ENCODE results near the gene LRRC56.

LRRC56 gene

DNA sequence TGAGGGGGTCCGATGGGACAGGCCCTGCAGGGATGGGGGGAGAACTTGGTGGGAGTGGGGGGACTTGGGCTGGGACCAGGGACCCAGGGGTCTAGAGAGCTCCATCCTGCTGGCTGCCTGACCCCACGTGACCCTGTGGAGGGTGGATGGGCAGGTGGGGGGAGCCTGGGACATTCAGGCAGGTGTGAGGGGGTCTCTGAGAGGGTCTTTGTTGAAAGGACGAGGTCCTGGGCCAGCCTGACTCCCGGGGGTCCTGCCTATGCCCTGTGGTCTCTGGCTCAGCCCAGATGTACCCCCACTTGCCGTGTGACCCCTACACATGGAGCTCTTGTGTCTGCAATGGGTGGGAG, 7.5 kb downstream of the LRRC56 start:
- DNase-seq, result no peak

GRCh38 chr11:545171-545570, 7.8 kb downstream of the LRRC56 start:
- DNase-seq, result no peak

GRCh38 chr11:548700-549603, 11.6 kb downstream of the LRRC56 start:
- no peak for DNase-seq

DNA sequence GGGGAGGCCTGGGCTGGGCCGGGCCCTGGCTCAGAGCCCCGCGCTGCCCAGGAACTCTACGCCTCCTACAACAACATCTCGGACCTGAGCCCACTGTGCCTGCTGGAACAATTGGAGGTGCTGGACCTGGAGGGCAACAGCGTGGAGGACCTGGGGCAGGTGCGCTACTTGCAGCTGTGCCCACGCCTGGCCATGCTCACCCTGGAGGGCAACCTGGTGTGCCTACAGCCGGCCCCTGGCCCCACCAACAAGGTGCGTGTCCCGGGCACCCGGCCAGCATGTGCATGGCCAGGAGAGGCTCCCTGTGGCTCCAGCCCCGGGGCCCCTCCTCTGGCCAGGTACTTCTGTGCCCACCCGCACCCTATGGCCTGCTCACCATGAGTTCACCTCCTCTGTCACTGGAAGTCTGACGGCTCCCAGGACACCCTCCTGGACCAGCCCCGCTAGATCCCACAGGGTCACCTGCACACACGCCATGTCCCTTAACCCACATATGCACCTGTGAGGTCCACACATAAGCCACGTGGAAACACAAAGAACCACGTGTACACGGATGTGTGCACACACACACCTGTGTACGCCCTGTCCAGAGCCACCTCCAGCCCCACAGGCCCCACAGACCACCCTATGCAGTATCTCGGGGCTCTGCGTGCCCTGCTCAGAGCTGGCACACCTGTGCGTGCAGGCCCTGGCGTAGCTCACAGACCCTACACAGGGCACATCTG, 12.9 kb downstream of the LRRC56 start:
- DNase-seq, result no peak

DNA sequence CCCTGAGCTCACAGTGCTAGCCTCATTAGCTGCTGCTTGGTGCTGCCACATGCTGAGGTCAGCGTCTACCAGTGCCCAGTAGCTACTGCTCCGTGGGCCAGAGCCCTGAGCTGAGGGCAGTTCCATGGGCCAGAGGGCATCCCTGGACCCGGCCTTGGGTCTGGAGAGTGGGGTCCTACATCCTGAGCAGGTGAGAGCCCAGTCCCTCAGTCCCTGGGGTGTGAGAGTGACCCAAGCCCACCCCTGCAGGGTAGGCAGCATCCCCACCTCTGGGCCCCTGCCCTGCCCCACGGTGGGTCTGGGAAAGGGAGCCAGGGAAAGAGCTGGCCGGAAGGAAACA, 13.4 kb downstream of the LRRC56 start:
- no peak for DNase-seq

- DNase-seq, result no peak
These were observed 13.8 kb downstream of the LRRC56 start for GRCh38 chr11:551131-551530.

- no peak for DNase-seq
These were observed 14.3 kb downstream of the LRRC56 start for GRCh38 chr11:551596-551995.

DNA sequence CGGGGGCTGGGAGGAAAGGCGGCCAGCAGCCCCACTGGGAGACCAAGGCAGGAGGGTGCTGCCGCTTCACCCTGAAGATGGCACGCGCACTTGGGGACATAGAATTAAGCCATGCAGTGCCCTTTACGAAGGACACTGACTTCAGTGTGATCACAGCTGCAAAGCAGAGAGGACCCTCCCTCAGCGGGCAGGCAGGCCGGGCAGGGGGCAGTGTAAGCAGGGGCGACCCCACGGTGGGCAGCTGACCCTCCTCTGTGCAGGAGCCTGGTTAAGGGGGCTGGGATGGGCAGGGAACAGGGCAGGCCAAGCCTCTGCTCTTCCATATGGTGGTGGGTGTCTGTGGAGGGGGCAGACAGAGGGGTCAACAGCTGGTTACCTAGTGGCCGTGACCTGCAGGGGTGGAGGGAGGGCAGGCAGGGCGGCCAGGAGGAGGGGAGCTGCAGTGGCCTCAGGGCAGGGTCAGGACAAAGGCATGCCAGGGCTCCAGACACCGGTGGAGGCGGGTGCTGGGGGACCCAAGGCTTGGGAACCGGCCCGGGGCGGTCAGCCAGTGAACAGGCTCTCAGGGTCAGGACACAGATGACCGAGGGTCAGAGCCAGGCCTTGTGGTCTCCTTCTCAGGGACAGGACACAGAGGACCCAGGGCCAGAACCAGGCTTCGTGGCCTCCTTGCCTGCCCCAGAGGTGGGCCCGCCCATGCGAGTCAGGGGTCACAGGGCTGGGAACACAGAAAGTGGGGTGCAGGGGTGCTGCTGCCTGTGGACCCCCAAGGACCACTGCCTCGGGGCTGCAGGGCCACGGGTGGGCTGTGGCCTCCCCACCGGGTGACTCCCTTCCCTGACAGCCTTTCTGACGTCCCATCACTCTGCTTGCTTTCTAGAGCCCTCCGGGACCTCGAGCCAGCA, 16.0 kb downstream of the LRRC56 start:
- DNase-seq, result no peak

DNA sequence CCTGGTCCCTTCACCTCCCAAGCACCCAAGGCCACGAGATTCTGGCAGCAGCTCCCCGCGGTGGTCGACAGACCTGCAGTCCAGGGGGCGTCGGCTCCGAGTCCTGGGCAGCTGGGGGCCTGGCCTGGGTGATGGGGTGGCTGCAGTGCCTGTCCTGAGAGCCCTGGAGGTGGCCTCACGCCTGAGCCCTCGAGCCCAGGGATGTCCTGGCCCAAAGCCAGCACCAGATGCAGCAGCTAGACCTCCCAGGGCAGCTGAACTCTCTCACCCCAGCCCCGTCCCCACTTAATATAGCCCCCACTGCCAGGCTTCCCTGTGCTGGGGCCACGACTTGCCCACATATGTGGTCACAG, 16.6 kb downstream of the LRRC56 start:
- no peak for DNase-seq

GRCh38 chr11:554428-555226, 17.3 kb downstream of the LRRC56 start:
- DNase-seq, result peak; percentile 83

DNA sequence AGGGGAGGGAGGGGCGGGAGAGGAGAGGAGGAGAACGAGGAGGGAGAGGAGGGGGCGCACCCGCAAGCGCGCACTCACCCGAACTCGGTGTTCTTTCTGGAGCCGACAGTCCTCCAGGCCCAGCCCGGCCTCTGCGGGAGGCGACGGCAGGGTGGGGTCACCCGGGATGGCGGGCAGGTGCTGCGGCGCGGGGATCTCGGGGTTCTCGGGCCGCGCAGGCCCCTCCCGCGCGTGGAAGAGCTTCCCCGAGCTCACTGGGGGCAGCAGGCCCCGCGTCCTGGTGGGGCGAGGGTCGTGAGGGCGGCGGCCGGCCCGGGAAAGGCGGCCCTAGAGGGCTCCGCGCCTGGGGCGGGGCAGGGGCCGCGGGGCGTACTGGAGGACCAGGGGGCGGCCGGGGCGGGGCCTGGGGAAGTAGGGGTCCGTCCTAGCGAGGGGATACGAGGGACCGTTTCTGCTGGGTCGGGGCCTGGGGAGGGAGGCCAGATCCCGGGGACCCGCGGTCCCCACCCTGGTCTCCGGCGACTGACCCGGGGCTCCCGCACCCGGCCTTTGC, 18.0 kb downstream of the LRRC56 start:
- DNase-seq, result no peak

DNA sequence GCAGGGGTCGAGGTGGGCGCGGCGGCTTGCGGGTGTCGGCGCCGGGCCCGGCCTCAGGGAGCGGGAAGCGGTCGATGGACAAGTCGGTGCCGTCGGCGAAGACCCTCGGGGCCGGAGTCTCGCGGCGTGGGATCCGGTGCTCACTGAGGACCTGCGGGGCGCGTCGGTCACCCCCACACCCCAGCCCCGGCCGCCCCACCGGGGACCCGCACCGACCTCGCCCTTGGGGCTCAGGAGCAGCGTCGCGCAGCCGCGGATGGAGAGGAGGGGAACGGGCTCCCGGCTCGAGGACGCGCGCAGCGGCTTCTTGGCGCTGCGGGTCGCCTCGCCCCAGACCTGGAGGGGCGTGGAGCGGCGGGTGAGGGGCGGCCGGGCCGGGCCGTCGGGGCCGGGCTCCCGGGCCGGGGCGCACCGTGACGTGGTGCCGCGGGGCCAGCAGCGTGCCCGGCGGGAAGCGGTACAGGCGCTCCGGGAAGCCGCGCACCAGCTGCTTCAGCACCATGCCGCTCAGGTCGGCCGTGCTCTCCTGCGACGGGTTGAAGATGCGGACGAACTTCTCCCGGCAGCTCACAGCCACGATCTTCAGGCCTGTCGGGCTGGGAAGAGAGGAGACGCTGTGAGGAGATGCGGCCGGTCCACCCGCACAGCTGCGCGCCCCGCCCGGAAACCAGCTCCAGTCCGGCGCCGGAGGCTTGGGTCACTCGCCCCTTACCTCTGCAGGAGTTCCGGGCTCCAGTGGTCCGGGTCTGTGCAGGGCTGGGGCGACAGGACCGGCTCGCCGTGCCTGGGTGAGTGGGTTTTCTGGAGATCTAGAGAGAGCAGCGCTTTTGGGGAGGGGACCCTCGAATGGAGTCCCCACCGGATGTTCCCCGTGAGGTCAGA, 18.7 kb downstream of the LRRC56 start:
- no peak for DNase-seq

DNA sequence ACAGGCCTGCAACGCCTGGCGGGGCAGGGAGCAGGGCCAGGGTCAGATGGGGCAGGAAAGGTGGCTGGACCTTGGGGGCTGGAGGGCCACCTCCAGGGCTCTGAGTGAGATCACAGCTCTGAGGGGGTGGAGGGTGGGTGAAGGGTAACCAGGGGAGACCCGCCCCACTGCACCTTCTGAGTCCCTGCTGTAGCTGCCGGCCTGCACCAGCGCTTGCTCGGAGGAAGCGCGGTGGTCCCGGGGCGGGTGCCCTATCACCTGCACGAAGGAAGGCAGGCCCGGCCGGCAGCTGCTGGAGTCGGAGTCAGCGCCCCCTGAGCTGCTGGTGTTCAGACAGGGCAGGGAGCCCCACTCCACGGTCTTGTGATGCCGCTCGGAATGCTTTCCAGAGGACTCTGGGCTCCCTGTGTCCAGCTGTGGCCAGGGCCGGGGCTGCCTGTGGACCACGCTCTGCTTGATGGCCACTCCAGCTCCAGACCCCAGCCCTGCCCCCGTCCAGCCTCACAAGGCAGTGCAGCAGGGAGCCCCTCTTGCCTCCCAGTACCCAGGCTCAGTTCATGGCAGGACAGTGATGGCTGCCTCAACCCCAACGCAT, 19.4 kb downstream of the LRRC56 start:
- DNase-seq, result no peak

DNA sequence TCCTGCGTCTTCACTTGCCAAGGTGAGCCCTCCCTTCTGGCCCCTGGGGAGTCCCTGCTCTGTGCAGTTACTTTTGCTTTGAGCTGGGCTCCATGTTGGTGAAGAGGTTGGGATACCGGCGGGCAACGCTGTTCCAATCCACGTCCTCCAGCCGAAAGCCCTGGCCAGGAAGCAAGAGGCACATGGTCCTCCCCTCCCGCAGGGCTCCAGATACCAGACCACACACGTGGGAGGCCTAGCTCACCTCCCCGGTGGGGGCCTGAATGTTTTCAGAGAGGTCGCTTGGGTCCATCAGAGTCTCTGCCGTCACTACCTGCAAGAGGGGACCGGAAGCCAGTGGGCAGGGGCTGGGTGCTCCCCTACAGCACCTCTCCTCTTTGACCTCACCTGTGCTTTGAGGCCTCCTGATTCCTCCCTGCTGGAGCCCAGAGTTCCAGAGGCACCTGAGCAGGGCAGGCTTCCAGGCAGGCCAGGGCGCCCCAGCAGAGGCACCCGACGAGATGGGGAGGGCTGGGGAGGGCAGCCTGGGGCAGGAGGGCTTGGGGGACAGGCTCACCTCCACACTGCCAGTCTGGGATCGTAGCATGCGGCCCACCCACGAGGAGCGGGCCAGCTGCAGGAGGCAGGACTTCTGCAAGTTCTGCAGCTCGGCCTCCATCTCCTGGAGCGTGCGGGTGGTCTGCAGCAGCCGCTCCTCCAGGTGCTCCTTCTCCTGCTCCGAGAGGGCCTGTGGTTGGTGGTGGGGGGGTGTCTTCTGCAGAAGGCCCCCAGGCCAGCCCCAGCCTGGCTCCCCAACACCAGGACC, 20.2 kb downstream of the LRRC56 start:
- no peak for DNase-seq

GRCh38 chr11:558503-558902, 21.2 kb downstream of the LRRC56 start:
- DNase-seq, result no peak

- no peak for DNase-seq
These were observed 21.8 kb downstream of the LRRC56 start for GRCh38 chr11:559020-559620.

DNA sequence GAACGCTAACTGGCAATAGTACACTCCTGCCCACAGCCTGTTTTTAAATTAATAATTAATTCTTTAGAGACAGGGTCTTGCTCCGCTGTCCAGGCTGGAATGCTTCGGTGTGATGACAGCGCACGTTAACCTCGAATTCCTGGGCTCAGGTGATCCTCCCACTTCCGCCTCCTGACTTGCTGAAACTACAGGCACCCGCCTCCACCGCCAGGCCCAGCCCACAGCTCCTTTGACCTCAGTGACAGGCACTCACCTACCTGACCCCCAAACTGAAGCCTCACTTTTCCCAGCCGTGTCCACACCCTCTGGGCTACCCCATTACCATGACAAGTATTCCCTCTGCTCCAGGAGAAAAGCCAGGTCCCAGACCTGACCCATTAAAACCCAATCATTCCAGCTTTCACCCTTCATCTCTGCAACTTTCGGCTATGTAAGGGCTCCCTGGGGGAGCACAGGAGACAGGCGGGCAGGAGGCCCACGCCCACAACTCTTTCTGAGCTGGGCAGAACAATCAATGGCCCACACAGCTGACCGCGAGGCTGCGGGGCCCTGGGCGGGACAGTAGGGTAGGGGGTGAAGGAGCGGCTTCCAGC, 22.5 kb downstream of the LRRC56 start:
- no peak for DNase-seq

DNA sequence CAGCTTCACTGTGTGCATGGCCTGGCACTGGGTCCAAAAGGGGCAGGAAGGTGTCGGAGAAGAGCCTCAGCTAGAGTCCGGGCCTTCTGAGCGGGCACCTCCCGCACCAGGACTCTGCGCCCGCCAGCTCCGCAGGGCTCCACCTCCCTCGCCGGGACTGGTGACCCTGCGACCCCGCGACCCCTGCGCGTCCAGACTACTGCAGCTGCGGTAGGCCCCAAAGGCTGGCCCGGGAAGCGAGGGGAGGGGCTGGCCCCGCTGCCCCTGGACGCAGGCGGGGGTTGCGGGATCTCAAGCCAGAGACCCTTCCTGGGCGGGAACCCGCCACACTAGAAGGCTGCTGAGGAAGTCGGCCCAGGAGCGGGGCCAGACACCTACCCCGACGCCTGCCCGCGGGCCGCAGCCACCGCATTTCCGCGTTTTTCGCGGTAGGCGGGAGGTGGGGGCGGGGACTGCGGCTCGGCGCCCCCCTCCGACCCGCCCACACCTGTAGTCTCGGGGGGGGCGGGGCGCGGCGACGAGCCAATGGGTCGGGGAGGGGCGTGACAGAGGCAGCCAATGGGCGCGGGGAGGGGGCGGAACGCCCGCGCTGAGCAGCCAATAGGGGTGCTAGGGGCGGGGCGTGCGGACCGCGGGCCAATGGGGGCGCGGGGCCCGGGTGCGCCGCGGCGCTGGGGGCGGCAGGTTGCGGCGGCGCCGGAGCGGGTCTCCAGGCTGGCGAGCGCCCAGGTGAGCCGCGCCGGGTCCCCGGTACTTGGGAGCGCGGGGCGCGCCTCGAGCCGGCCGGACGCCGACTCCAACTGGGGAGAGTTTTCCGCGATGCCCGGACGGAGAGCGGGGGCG, 23.2 kb downstream of the LRRC56 start, which contains the start of the genes LMNTD2 and RASSF7:
Gene LMNTD2 (minus strand): TSS at position 434 of the 843 bp plus-strand sequence. CDS start 22 bp downstream, at position 412.
Gene RASSF7 (plus strand): TSS at position 666 of the 843 bp plus-strand sequence. CDS start 799 bp downstream, outside the sequence.
- DNase-seq, result peak; percentile 98

All from activated CD8-positive, alpha-beta memory T cell treated with anti-CD3 and anti-CD28 coated beads, Interleukin-2, amount 50 U/mL, for 48 hours (primary cell).